Stimulated activated CD4-positive, alpha-beta T cell treated with anti-CD3 and anti-CD28 coated beads, Interleukin-2, amount 100 ng/mL, for 24 hours (primary cell): Measurements from ENCODE around the gene RAB40C.
A peak's percentile ranks its signal among the peaks of the same experiment; 100 is the strongest.

Source experiments
- DNase-seq, 2 donors: peaks; one replicate each; pipeline ENCODE4 v3.0.0-alpha.2; 2020

The RAB40C gene

DNA sequence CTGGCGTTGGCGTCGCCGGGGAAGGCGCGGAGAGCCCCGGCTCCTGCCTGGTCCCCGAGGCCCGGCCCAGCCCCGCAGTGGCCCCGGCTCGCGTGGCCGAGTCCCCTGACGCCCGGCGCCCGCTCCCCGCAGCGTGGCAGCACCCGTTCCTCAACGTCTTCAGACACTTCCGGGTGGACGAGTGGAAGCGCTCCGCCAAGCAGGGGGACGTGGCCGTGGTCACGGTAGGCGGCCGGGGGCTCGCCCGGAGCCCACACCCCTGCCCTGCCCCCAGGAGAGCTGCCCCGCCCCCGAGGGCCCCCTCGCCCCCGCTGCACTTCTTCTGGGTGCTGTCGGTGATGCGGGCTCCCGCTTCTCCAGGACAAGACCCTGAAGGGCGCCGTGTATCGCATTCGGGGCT, 59.8 kb downstream of the RAB40C start:
- peak in 1 of 2 donors; percentile 44 for DNase-seq

DNA sequence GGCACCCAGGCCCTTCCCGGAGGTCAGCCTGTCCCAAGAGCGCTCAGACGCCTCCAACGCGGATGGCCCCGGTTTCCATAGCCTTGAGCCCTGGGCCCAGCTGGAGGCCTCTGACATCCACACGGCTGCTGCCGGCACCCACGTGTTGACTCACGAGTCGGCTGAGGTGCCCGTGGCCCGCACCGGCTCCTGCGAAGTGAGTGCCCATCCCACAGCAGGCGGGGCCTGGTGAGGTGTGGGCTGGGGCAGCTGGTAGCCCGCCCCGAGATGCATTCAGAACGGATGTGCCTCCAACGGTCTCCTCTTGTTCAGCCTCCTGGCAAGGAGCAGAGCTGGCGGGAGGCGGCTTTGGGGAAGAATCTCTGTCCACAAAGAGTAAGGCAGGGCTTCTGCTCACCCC, 62.0 kb downstream of the RAB40C start:
- DNase-seq: no peak

DNA sequence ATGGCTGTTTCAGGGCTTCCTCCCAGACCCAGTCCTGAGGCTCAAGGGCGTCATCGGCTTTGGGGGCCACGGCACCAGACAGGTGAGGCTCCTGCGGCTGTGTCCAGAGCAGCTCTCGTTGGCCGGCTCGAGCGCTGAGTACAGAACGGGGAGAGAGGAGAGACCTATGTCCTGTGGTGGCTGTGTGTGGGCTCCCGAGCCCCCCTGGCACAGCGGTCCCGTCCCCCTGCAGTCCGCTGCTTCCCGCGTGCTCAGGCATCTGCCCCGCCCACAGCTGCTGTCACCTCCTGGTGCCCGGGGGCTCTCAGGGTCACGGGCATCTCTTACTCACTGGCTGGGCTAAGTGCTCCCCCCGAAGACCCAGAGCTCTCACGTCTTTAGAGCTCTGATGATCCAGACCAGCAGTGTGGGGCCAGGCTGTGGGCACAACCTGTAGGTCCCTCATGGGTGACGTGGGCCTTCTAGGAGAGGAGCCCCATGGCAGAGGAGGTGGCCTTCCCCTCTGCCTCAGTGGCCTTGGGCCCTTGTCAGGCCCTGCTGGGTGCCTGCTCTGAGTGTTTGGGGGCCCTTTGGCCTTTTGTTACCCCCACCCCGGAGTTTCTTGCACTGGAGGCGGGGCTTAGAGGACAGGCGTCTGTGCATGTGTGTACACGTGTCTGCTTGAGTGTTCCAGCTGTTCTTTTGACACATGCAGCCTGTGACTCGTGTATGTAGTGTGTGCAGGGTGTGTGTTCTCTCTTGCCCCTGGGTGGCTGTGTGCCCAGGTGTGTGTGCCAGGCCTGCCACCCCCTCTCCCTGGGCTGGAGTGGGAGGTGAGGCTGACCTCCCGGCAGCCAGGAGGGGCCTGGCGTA, 62.8 kb downstream of the RAB40C start:
- DNase-seq: no peak

- DNase-seq: no peak
These were observed 64.2 kb downstream of the RAB40C start for GRCh38 chr16:654034-654433.

GRCh38 chr16:657487-657886, 67.6 kb downstream of the RAB40C start:
- DNase-seq: no peak

DNA sequence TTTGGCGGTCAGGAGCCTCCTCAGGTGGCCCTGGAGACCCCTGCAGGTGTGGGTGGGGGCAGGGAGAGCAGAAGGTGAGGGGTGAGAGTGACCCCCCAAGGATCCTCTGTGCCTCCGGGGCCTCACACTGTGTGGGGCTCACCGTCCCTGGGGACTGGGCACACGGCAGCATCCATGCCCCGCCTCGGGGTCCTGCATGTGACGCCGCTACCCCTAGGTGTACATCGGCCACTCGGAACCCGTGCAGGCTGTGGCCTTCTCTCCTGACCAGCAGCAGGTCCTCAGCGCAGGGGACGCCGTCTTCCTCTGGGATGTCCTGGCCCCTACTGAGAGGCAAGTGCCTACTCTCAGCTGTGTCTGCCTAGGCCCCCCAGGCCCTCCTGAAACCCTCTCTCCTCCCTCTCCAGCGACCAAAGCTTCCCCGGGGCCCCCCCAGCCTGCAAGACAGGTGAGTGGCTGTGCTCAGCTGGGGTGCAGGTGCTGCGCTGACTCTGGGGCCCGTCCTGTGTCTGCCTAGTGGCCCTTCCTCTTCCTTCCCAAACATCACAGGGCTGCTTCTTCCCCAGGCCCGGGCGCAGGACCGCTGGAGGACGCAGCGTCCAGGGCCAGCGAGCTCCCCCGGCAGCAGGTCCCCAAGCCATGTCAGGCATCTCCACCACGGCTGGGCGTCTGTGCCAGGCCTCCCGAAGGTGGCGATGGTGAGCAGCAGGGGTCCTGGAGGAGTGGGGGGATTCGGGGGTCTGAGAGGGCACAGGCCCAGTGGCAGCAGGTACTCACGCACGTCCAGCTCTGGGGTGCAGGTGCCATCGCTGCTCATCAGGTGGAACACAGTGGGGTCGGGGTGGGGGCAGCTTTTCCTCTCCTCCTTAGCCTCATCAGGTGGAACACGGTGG, 69.1 kb downstream of the RAB40C start:
- no peak for DNase-seq

DNA sequence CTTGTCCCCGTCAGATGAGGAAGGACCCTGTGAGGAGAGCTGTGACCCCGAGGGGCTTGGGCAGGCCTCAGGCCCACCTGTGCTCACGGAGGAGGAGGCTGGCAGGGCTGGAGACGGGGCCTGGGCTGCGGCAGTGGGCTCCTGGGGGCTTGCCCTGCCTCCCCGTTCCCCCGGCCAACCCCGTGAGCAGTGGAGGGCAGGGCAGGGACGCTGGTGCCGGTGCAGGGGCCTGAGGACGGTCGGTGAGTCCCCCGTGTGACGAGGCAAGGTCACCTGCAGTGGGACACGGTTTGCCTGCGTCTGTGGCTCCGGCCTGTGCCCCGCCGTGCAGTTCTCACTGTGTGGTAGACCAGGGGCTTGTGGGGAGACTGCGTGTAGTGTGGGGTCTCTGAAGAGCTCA, 69.8 kb downstream of the RAB40C start:
- no peak for DNase-seq

DNA sequence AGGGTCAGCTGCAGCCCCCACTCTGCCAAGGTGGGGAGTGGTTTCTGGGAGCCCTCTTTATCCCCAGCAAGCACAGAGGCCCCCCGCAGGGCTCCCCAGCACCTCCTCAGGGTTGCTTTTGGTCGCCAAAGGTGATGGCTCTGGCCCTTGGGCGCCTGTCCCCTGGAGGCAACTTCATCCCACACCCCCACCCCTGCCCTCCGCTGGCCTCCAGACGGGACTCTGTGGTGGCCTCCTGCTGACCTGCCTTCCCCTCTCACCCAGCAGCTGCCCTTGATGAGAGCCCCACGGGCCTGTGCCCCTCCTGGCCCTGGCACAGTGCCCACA, 70.2 kb downstream of the RAB40C start:
- DNase-seq: no peak

DNA sequence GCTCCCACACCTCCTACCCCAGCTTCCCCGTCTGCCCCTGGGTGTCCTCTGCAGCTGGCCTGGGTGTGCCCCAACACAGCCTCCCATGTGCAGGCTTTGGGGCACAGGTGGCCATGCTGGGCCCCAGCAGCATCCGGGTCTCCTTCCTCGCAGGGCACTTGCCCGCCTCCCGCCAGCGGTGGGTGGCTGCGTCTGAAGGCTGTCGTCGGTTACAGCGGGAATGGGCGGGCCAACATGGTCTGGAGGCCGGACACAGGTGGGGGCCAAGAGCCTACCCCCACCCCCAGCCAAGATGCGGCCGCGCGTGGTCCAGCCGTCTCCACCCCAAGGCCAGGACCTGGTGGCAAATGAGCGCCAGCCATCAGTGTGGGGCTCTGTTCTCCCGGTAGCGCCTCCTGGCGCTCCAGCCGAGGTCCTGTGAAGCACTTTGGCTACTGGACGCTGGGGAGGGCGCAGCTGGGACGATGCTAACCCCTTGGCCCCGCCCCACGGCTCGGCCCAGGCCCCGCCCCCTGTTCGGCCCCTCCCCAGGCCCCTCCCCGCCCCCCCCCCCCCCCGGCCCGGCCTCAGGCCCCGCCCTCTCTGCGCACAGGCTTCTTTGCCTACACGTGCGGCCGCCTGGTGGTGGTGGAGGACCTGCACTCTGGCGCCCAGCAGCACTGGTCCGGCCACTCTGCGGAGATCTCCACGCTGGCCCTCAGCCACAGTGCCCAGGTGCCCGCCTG, 70.8 kb downstream of the RAB40C start:
- DNase-seq: peak; percentile 72 to 76

- DNase-seq: no peak
These were observed 71.4 kb downstream of the RAB40C start for GRCh38 chr16:661184-661821.

DNA sequence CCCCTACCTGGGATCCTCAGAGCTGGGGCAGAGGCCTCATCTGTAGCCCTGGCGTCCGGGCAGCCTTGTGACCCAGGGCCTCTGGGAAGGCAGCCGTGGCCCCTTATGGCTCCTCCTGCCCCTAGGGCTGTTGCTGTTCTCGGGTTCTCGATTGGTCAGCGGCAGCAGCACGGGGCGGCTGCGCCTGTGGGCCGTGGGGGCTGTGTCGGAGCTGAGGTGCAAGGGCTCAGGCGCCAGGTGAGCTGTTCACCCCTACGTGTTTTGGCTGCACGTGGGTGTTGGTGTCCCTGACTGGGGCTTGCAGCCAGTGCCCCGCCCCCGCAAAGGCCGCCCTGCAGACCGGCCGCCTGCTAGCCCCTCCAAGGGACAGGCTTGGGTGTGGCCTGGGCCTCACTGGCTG, 72.2 kb downstream of the RAB40C start:
- no peak for DNase-seq

DNA sequence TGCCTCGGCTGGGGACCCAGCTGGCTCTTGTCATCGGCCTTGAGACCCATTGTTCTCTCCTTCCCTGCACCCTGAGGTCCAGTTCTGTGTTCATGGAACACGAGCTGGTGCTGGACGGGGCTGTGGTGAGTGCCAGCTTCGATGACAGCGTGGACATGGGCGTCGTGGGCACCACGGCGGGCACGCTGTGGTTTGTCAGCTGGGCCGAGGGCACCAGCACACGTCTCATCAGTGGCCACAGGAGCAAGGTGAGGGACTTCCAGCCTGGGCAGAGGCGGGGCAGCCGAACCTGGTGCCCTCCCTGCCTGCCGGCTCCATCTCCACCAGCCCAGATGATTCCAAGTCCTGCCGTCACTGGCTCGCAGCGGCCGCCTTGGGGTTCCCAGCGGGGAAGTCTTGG, 72.7 kb downstream of the RAB40C start:
- no peak for DNase-seq

GRCh38 chr16:666572-666971, 76.7 kb downstream of the RAB40C start:
- DNase-seq: no peak

DNA sequence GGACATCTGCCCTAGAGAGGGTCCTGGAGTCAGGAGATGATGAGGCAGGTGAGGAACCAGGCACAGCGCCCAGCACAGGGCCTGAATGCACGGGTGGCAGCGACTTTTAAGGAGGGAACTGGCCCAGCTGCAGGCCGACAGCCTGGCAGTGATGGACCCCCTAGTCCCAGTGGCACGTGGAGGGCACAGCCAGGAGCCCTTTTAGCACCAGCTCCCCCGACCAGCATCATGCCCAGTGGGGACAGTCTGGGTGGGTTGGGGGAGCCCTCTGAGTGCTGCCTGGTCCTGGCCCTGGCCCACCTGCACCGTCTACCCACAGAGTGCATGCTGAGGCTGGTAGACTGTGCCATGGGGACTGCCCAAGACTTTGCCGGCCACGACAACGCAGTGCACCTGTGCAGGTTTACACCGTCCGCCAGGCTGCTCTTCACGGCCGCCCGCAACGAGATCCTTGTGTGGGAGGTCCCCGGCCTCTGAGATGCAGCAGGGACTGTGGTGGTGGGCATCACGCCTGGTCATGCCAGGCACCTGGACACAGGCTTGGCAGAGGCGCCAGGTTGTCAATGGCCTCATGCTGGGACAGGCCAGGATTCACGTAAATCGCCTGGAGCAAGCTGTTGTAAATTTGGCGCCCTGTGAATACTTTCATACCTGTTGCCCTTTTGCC, 77.4 kb downstream of the RAB40C start:
- no peak for DNase-seq

GRCh38 chr16:667780-668518, 78.1 kb downstream of the RAB40C start, which contains the start of gene RHOT2:
RHOT2 (plus strand) TSS chr16:668132; CDS start chr16:668200, 68 bp downstream.
- DNase-seq: peak; percentile 94 to 96

DNA sequence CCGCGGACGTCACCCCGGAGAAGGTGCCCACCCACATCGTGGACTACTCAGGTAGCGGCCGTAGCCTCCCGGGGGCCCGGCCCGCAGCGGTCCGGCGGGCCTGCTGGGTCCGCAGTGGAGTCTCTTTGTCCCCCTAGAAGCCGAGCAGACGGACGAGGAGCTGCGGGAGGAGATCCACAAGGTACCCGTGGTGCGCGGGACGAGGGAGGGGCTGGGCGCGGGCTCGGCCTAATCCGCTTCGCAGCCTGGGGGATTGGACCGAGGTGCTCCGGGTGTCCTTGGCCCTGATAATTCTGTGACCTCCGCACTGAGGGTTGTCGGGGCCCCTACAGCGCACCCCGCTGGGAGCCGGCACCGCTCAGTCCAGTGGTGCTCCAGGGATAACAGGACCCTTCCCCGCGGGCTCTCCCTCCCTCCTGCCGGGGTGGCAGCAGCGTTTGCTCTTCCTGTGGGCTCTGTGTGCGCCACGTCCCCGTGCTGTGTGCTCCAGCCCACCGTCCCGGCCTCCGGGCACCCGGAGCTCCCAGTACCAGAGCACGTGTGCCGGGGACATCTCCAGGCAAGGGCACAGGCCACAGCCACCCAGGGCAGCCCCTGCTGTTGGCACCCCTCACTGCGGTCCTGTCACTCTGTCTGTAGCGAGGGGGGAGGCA, 78.8 kb downstream of the RAB40C start:
- peak in 1 of 2 donors; percentile 31 for DNase-seq

DNA sequence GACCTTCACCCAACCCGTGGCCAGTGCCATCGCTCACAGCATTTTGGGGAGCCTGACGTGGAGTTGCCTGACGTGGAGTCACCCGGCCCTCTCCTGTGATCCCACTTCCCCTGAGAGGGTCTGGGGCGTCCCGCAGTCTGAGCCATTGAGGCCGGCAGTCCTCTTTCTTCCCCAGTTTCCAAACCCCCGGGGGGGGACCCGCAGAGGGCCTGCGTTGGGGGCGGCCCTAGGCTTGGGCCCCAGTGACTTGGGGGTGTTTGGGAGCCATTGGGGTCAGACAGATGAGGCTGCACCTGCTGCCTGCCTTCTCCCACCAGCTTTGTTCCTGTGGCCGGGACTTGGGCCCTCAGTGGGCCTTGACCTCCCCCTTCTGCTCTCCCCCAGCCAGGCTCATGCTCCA, 79.8 kb downstream of the RAB40C start:
- no peak for DNase-seq

- DNase-seq: no peak
These were observed 80.9 kb downstream of the RAB40C start for GRCh38 chr16:670485-671352.

- no peak for DNase-seq
These were observed 81.7 kb downstream of the RAB40C start for GRCh38 chr16:671353-672131.
